MM.1S (cell line): Measurements from ENCODE around the gene NFATC2.

ENCODE experiments used
- DNase-seq: peaks from one replicate; pipeline ENCODE4 v3.0.0-alpha.2; 2015
- H2AFZ ChIP-seq: fragments of 300-600 bp; sonication (generic); 2 replicates; pipeline ENCODE4 v1.6.0; 2016; ENCODE audit warnings: antibody characterized with exemption, low read length
- H3F3A ChIP-seq: fragments of 300-600 bp; sonication (generic); 2 replicates; pipeline ENCODE4 v1.6.1; 2016; ENCODE audit warnings: mild to moderate bottlenecking, antibody characterized with exemption, low read length, moderate library complexity, mixed read lengths; ENCODE audit not compliant: insufficient read depth
- H3K27ac ChIP-seq: fragments of 300-600 bp; sonication (generic); 2 replicates; pipeline ENCODE4 v1.5.1; 2016; ENCODE audit warnings: mild to moderate bottlenecking, low read length
- H3K27me3 ChIP-seq: fragments of 300-600 bp; sonication (generic); replicated peaks from 2 replicates; pipeline ENCODE4 v1.6.0; 2016; ENCODE audit warnings: low read length; ENCODE audit not compliant: insufficient read depth
- H3K36me3 ChIP-seq: fragments of 300-600 bp; sonication (generic); replicated peaks from 2 replicates; pipeline ENCODE4 v1.6.1; 2016; ENCODE audit warnings: mild to moderate bottlenecking, low read length, mixed read lengths; ENCODE audit not compliant: insufficient read depth
- H3K4me1 ChIP-seq: fragments of 300-600 bp; sonication (generic); 2 replicates; pipeline ENCODE4 v1.6.1; 2016; ENCODE audit warnings: low read length, mixed read lengths
- H3K4me2 ChIP-seq: fragments of 300-600 bp; sonication (generic); 2 replicates; pipeline ENCODE4 v1.6.0; 2016; ENCODE audit warnings: low read depth, low read length
- H3K4me3 ChIP-seq: fragments of 300-600 bp; sonication (generic); 2 replicates; pipeline ENCODE4 v1.5.1; 2016; ENCODE audit warnings: low read length, mixed read lengths
- H3K79me2 ChIP-seq: fragments of 300-600 bp; sonication (generic); 2 replicates; pipeline ENCODE4 v1.6.1; 2016; ENCODE audit warnings: mixed run types, low read length, mixed read lengths
- H3K9ac ChIP-seq: fragments of 300-600 bp; sonication (generic); 2 replicates; pipeline ENCODE4 v1.6.1; 2016; ENCODE audit warnings: low read length, mixed read lengths
- H3K9me2 ChIP-seq: fragments of 300-600 bp; sonication (generic); replicated peaks from 2 replicates; pipeline ENCODE4 v1.6.1; 2016; ENCODE audit warnings: mild to moderate bottlenecking, low read length, mixed read lengths; ENCODE audit not compliant: insufficient read depth
- H3K9me3 ChIP-seq: fragments of 300-600 bp; sonication (generic); replicated peaks from 2 replicates; pipeline ENCODE4 v1.6.1; 2016; ENCODE audit warnings: mild to moderate bottlenecking, low read length, mixed read lengths; ENCODE audit not compliant: insufficient read depth
- H4K20me1 ChIP-seq: fragments of 300-600 bp; sonication (generic); 2 replicates; pipeline ENCODE4 v1.6.1; 2016; ENCODE audit warnings: mild to moderate bottlenecking, low read length, moderate library complexity, mixed read lengths; ENCODE audit not compliant: insufficient read depth
- CTCF ChIP-seq: fragments of 300-600 bp; sonication (generic); IDR thresholded peaks from 2 replicates; pipeline ENCODE4 v1.5.1; 2016; ENCODE audit warnings: antibody characterized with exemption, low read length, mixed read lengths
- EZH2 ChIP-seq: fragments of 300-600 bp; sonication (generic); optimal IDR thresholded peaks from 2 replicates; pipeline ENCODE3; 2017; ENCODE audit warnings: low read depth, mild to moderate bottlenecking, antibody characterized with exemption, low read length, mixed read lengths
- EZH2phosphoT487 ChIP-seq: fragments of 300-600 bp; sonication (generic); IDR thresholded peaks from 2 replicates; pipeline ENCODE4 v1.6.1; 2018; ENCODE audit warnings: antibody characterized with exemption, low read length

Gene NFATC2

DNA sequence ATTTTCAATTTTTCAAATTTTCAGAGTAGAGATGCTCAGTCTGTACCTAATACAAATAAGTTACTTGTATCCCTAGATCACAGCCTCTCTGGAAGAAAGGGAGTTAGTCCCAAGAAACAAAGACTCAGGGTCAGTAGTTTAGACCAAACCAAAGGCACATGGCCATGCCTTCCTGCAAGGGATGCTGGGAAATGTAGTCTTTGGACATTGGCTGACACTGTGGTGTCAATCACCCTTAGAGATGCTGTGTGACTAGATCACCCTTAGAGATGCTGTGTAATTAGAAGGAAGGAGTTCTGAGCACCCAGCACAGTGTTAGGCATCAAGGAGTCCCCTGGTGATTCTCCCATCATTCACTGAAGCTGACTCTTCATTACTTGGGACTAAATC lies 202.1 kb downstream of the NFATC2 start:
- Histone ChIP-seq H3K9ac (no peak overlapping the region), H3K27ac (no peak overlapping the region)
- DNase-seq = no peak

DNA sequence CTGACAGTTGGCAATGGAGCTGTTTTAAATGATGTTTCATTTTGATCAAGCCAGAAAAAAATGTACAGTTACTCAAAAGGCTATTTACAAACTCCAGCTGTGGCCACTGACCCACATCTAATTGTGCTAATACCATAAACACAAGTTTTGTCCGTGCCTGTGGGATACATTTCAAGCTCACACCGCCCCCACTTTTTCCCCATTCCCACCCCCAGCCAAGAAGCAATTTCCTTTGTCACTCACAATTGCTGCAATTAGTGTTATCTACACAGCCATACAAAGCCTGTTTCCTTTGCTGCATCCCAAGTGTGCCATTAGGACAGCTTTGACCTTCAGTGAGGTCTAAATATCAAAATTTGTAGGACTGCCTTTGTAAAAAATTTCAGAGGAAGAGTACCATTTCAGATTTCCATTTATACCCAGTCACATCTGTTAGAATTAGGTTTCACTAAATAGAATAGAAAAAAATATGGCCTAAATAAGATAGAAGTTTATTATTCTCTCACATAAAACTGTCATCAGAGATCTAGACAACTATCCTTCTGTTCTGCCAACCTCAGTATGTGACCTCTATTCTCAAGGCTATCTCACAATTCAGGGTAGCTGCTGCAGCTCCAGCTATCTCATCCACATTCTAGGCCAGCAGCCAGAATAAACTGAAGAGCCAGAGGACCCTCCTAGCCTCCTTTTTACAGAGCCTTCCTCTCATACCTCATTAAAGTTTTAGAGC lies 202.6 kb downstream of the NFATC2 start:
- Histone ChIP-seq H3K9me3 (no peaks in the 10 kb centered on the region), H3F3A (peaks cover 7% of the 10 kb centered on the region; the same call in 1 of the 2 replicates), H3K36me3 (no peaks in the 10 kb centered on the region), H3K4me3 (no peak overlapping the region), H3K79me2 (no peaks in the 10 kb centered on the region), H3K9ac (no peak overlapping the region), H3K27me3 (no peaks in the 10 kb centered on the region), H2AFZ (no peak overlapping the region), H3K4me1 (peaks cover 10% of the 10 kb centered on the region), H3K9me2 (no peaks in the 10 kb centered on the region), H3K4me2 (no peak overlapping the region), H3K27ac (no peak overlapping the region), H4K20me1 (no peaks in the 10 kb centered on the region)
- no peak for TF ChIP-seq EZH2
- TF ChIP-seq CTCF = no peak
- TF ChIP-seq EZH2phosphoT487 = no peak
- DNase-seq = no peak

More for the DNA sequence above, 202.1 kb downstream of the NFATC2 start:
- TF ChIP-seq EZH2phosphoT487 = no peak
- TF ChIP-seq CTCF = no peak
- TF ChIP-seq EZH2 = no peak
- no peak overlapping the region for H3K4me2 ChIP-seq
- H3K9me2 ChIP-seq = no peaks in the 10 kb centered on the region
- H4K20me1 ChIP-seq = no peaks in the 10 kb centered on the region
- H3K4me3 ChIP-seq = no peak overlapping the region
- no peaks in the 10 kb centered on the region for H3K79me2 ChIP-seq
- no peaks in the 10 kb centered on the region for H3K27me3 ChIP-seq
- H3K9me3 ChIP-seq = no peaks in the 10 kb centered on the region
- H2AFZ ChIP-seq = no peak overlapping the region
- H3F3A ChIP-seq = peaks cover 7% of the 10 kb centered on the region; the same call in 1 of the 2 replicates
- H3K4me1 ChIP-seq = peaks cover 10% of the 10 kb centered on the region
- H3K36me3 ChIP-seq = no peaks in the 10 kb centered on the region

GRCh38 chr20:51338692-51339440 lies 203.7 kb downstream of the NFATC2 start:
- no peak overlapping the region for H3K4me3 ChIP-seq
- no peaks in the 10 kb centered on the region for H3K79me2 ChIP-seq
- no peak overlapping the region for H2AFZ ChIP-seq
- H3K4me1 ChIP-seq = peaks cover 10% of the 10 kb centered on the region
- H3K9me3 ChIP-seq = no peaks in the 10 kb centered on the region
- no peak for TF ChIP-seq CTCF
- TF ChIP-seq EZH2 = no peak
- TF ChIP-seq EZH2phosphoT487 = no peak
- no peaks in the 10 kb centered on the region for H3K9me2 ChIP-seq
- no peaks in the 10 kb centered on the region for H4K20me1 ChIP-seq
- no peak for DNase-seq
- no peak overlapping the region for H3K27ac ChIP-seq
- H3K36me3 ChIP-seq = no peaks in the 10 kb centered on the region
- H3K27me3 ChIP-seq = no peaks in the 10 kb centered on the region
- no peak overlapping the region for H3K9ac ChIP-seq
- peaks cover 7% of the 10 kb centered on the region; the same call in 1 of the 2 replicates for H3F3A ChIP-seq
- no peak overlapping the region for H3K4me2 ChIP-seq
